ENCODE measurements around the gene SLC35D1.

SLC35D1 gene

GRCh38 chr1:67043366-67043765, 10.6 kb downstream of the SLC35D1 start:
- DNase-seq: no peak

DNA sequence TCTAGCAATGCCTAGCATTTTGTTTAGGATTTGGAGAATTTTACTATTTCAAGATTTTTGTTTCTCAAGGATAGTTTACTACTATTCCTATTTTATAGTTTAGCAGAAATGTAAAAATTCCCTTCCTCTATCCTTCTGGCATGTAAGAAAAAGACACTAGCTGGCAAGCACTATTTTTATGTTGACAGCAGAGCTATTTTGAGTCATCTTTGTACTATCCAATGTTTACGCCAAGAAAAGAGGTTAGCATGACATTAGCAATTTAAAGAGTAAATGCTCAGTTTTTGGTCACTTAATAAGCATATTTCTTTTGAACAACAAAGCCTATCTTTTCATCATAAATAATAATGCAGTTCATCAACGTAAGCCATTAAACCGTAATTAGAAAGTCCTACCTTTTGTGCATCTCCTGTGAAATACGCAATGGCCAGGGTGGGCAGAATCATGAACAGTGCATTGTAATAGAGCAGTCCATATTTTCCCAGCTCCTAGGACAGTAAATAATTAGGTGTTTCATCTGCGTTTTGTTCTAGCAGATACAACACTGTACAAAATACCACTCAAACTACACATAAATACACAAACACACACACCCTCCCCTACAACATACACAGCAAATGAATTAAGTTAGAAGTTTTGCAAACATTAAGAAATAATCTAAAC, 12.0 kb downstream of the SLC35D1 start:
- no peak for DNase-seq

- no peak for DNase-seq
These were observed 13.5 kb downstream of the SLC35D1 start for GRCh38 chr1:67040405-67040804.

DNA sequence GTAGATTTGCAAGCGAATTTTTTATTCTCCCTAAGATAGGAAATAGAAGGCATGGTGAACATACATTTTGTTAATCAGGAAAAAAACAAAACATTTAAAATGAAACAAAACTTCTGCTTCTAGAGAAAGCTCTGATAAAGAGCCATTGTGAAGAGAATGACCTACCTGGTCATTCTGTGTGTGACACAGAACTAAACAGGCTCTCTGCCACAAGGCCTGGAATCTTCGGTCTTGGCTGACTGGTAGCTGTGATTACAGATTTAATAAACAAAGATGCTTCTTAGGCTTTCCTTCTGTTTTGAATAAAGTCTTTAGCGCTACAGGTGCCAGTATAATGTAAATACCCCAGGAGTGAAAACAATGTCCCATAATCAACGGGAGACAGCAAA, 22.1 kb downstream of the SLC35D1 start:
- DNase-seq: no peak

DNA sequence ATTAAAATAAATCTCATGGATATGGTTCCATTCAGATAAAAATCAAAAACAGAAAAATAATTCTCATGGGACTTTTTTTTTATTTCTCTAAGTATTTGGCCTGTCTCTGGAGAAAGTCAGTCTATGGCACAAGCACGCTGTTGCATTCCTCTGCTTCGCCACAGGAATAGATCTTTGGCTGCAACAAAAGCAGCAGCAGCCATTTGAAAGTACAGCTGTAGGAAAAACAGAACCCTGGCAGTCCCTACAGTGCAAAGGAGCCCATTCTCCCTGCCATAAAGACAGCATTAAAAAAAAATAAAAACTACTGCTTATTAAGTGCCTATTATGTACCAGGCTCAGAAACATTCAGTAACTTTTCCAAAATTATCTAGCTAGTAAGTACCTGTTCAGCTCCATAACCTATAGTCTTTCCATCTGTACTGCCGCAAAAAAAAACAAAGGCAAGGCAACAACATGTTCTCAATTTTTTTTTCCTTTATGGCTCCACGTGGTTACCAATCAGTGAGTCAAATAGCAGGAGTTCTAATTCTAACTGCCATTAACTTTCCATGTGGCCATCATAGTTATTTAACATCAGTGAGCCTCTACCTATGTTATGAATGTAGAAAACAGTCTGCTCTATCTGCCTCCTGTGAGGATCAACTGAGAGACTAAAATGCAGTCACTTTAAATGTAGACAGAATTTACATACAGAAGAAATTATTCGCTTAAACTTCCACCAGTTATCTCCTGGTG, 22.7 kb downstream of the SLC35D1 start:
- no peak for DNase-seq

DNA sequence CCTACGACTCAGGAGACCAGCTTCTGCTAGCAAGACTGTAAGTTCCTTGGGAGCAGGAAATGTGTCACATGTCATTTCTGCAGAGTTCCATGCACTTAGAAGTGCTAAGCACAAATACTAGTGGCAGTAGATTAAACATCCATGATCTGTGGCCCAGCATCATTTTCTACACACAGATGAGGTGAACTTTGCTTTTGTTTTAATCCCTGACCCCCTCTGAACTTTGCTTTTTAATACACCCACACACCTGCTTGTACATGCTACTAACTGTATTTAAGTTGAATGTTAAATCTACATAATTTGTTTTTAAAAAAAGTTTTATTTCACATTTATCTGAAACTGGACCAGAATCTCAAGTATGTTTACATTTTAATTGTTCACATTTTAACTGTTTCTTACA, 24.5 kb downstream of the SLC35D1 start:
- DNase-seq: no peak

GRCh38 chr1:67020765-67021164, 33.2 kb downstream of the SLC35D1 start:
- no peak for DNase-seq

DNA sequence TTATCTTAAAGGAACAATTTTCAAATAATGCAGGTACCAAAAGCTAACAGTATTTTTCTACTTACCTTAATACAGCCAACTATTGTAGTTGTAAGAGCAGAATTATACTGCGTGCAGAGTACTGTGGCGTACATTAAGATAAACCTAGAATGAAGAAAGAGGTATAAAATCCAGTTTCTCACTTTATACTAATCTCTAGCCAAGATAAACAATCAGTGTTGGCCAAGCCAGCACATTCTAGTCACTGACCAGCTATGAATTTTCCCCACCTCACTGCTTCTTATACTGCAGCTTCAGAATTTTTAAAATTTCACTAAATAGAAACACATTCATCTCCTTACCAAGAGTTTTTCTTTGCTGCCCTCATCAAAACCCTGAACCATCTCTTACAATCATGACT, 33.6 kb downstream of the SLC35D1 start:
- no peak for DNase-seq

GRCh38 chr1:67019600-67020136, 34.3 kb downstream of the SLC35D1 start:
- no peak for DNase-seq

DNA sequence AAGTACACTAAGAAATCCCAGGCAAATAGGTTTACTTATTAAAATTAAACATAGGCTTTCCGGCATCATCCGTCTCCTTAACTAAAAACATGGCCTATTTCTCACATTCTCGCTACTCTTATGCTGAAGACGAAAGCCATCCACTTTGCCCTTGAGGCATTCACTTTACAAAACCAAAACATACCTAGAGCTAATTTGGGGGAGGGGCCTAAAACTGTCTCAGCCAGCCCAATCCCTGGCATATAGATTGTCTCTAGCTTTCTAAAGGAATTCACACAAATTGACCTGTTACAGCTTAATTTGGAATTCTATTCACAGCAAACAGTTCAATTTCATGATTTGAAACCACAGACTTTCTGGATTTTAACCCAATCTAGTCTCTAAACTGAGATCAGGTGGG, 34.8 kb downstream of the SLC35D1 start:
- DNase-seq: no peak

DNA sequence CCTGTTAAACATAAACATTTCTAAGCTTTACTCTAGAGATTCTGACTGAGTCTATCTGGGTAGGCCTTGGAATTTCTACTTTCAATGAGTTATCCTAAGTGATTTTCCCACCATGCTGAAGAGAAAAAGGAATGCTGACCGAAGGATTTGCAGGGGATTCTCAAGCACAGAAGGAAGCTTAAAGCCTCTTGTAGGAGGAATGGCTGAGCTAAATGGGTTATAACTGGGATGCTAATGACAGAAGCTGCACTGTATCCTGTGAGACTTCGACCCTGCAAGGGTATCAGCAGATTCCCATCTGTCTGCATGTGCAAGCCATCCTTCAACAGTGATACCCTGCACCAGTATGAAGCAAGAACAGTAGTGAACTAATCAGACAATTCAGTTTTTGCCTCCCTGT, 35.4 kb downstream of the SLC35D1 start:
- no peak for DNase-seq

GRCh38 chr1:67013573-67013972, 40.4 kb downstream of the SLC35D1 start:
- no peak for DNase-seq

- no peak for DNase-seq
These were observed 44.2 kb downstream of the SLC35D1 start for GRCh38 chr1:67009792-67010191.

- DNase-seq: no peak
These were observed 48.9 kb downstream of the SLC35D1 start for GRCh38 chr1:67005068-67005467.

- DNase-seq: no peak
These were observed 49.8 kb downstream of the SLC35D1 start for GRCh38 chr1:67004176-67004575.

DNA sequence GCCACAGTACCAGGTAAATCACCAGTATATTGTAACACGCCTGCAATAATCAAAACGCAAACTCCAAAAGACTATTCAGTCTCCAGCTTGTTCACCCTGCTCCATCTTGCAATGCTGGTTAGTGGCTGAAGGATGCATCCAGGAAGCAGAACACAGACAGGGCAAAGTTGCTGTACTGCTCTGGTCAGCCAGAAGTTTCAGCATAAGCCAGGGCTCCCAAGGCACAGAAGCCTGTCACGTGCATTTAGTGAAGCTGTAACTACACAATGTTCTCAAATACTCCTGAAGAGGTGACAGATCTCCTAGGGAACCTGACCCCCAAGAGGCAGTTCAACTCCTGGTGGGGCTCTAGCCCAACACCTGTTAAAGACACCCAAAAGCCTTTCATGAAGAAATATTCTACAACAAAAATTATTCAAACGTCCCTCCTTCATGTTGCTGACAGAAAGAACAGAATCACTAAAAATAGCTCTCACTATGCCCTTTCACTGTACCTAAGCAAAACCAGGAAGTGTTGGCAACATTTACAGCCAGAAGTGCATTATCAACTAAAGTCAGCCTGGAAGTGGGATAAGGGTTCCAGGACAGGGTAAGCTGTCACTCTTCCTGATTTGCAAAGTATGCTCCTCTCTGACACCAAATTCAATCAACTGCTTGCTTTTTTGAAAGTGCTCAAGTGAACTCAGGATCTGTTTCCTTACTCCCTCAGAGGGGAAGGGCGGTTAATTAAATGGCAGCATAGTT, 52.1 kb downstream of the SLC35D1 start:
- no peak for DNase-seq

- DNase-seq: no peak
These were observed 54.1 kb downstream of the SLC35D1 start for GRCh38 chr1:66999640-67000400.

GRCh38 chr1:66998972-66999371, 55.0 kb downstream of the SLC35D1 start:
- no peak for DNase-seq

DNA sequence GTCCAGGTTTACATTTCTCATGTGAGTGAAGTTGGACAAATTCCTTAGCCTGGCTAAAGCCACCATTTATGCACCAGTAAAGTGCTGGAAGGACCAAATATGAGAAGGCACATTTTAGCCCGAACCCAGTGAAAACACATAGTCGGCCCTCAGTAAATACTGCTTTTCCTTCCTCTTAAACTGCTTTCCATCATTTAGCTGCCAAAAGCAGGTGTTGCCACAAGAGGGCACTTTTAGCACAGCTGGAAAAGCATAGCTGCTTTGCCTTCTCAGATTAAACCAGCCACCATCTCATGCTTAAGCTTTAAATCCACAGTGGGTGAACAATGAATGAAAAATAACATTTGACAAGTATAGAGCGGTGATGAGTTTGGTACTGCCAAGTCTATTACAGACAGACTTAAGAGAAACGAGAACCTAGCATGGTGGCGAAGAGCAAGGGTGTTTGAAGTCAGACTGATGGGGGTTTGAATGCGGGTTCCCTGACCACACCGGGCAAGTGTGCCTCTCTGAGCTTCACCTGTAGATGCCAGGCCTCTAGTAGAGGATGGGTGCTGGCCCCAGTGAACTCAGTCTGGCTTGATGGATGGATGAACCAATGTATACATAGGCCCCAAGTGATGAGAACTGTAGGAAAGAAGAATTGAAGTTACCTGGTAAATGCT, 57.8 kb downstream of the SLC35D1 start:
- peak in 3 of 4 experiments; percentile 7 to 42 (median 26) for DNase-seq

- DNase-seq: no peak
These were observed 60.9 kb downstream of the SLC35D1 start for GRCh38 chr1:66993076-66993475.

- DNase-seq: no peak
These were observed 68.1 kb downstream of the SLC35D1 start for GRCh38 chr1:66985835-66986234.

DNA sequence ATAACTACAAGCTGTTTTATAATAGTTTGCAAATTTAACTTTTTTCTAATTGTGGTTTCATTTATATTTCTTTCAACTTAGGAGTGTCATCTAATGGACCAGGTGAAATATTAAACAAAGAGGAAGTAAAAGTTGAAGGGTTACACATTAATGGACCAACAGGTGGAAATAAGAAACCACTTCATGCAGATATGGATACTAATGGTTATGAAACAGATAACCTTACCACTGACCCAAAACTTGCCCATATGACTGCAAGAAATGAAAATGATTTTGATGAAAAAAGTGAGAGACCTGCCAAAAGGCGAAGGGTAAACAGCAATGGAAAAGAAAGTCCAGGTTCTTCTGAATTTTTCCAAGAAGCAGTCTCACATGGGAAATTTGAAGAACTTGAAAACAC, 69.5 kb downstream of the SLC35D1 start:
- no peak for DNase-seq
